IMR-90 (cell line): Measurements from ENCODE around the gene MAOB. TPM values are rescaled to one million over a fixed set of nuclear protein-coding genes. Genes with fewer than 3 reads are reported as not detected.

Experiments used
- ATAC-seq: fragments of 200-7000 bp; cut with Tn5 transposase; 2 replicates; pipeline ENCODE4 v1.9.1; 2020; ENCODE audit warnings: low read depth, mild to moderate bottlenecking, moderate library complexity
- BruUV-seq: library from RNA; stranded (reverse); fragments of 400-500 nt; replicated peaks from 2 replicates; lab custom pipeline; 2021; lab: Mats Ljungman, UMichigan
- CTCF ChIA-PET: fragments of 300-600 bp; formaldehyde crosslinking; extraction: SDS; loops from one replicate; lab custom pipeline; 2021; ENCODE audit warnings: antibody characterized with exemption; lab: Yijun Ruan, JAX
- POLR2A ChIA-PET: fragments of 300-600 bp; sonication (Branson Sonifier 250); formaldehyde crosslinking; loops from one replicate; lab custom pipeline; 2022; ENCODE audit warnings: antibody characterized with exemption; ENCODE audit not compliant: unreplicated experiment; lab: Charles Lee
- DNase-seq: peaks from one replicate; pipeline ENCODE4 v3.0.0; 2013
- H2AFZ ChIP-seq: replicated peaks from 2 replicates; pipeline ENCODE3; 2013; ENCODE audit warnings: low read length, mild to moderate bottlenecking; ENCODE audit not compliant: poor library complexity
- H2AK5ac ChIP-seq: 2 replicates; pipeline ENCODE4 v1.6.1; 2013; ENCODE audit warnings: low read depth, low read length, inconsistent platforms
- H2AK9ac ChIP-seq: replicated peaks from 2 replicates; pipeline ENCODE3; 2013; ENCODE audit warnings: mild to moderate bottlenecking, low read depth, low read length, moderate library complexity; ENCODE audit not compliant: poor library complexity
- H2BK120ac ChIP-seq: 2 replicates; pipeline ENCODE4 v1.6.1; 2013; ENCODE audit warnings: low read depth, low read length, inconsistent platforms
- H2BK15ac ChIP-seq: 3 replicates; pipeline ENCODE4 v1.6.1; 2013; ENCODE audit warnings: low read depth, low read length, inconsistent platforms
- H2BK20ac ChIP-seq: 2 replicates; pipeline ENCODE4 v1.6.1; 2013; ENCODE audit warnings: low read depth, mild to moderate bottlenecking, inconsistent platforms, low read length, moderate library complexity
- H2BK5ac ChIP-seq: 2 replicates; pipeline ENCODE4 v1.6.1; 2013; ENCODE audit warnings: mild to moderate bottlenecking, low read depth, low read length, inconsistent platforms; ENCODE audit not compliant: poor library complexity, severe bottlenecking
- H3K14ac ChIP-seq: replicated peaks from 2 replicates; pipeline ENCODE4 v1.6.1; 2013; ENCODE audit warnings: low read depth, low read length, inconsistent platforms
- H3K18ac ChIP-seq: 2 replicates; pipeline ENCODE4 v1.6.1; 2013; ENCODE audit warnings: low read depth, low read length, control low read depth
- H3K23ac ChIP-seq: 2 replicates; pipeline ENCODE4 v1.6.1; 2013; ENCODE audit warnings: low read depth, low read length, inconsistent platforms
- H3K27ac ChIP-seq: 2 replicates; pipeline ENCODE4 v1.5.1; 2013; ENCODE audit warnings: mild to moderate bottlenecking, control low read depth, low read length; ENCODE audit not compliant: insufficient read depth
- H3K27me3 ChIP-seq: 2 replicates; pipeline ENCODE4 v1.6.1; 2013; ENCODE audit warnings: low read length; ENCODE audit not compliant: control insufficient read depth, insufficient read depth
- H3K36me3 ChIP-seq: 2 replicates; pipeline ENCODE4 v1.6.1; 2013; ENCODE audit warnings: low read length, mixed read lengths; ENCODE audit not compliant: control insufficient read depth, insufficient read depth
- H3K4ac ChIP-seq: 2 replicates; pipeline ENCODE4 v1.6.1; 2013; ENCODE audit warnings: low read depth, low read length, inconsistent platforms
- H3K4me1 ChIP-seq: 2 replicates; pipeline ENCODE4 v1.6.1; 2013; ENCODE audit warnings: low read length, mixed read lengths; ENCODE audit not compliant: control insufficient read depth, insufficient read depth
- H3K4me2 ChIP-seq: 2 replicates; pipeline ENCODE4 v1.6.1; 2013; ENCODE audit warnings: low read depth, mild to moderate bottlenecking, control low read depth, low read length, moderate library complexity
- H3K4me3 ChIP-seq: 2 replicates; pipeline ENCODE4 v1.5.1; 2013; ENCODE audit warnings: low read depth, mild to moderate bottlenecking, control low read depth, low read length, moderate library complexity; ENCODE audit not compliant: insufficient read depth
- H3K56ac ChIP-seq: 2 replicates; pipeline ENCODE4 v1.6.1; 2013; ENCODE audit warnings: low read length, inconsistent platforms; ENCODE audit not compliant: insufficient read depth; ENCODE audit errors: extremely low read depth
- H3K79me1 ChIP-seq, 2 experiments: 2 replicates each; pipeline ENCODE4 v1.6.1; 2013; ENCODE audit warnings: low read length in 2 of 2, inconsistent platforms in 1 of 2, low read depth in 1 of 2
- H3K9ac ChIP-seq: 2 replicates; pipeline ENCODE4 v1.6.1; 2013; ENCODE audit warnings: low read depth, low read length, control low read depth
- H3K9me1 ChIP-seq: 2 replicates; pipeline ENCODE4 v1.6.1; 2013; ENCODE audit warnings: low read length, inconsistent platforms; ENCODE audit not compliant: insufficient read depth
- H3K9me3 ChIP-seq: 2 replicates; pipeline ENCODE4 v1.6.1; 2013; ENCODE audit warnings: low read length; ENCODE audit not compliant: control insufficient read depth, insufficient read depth
- H4K20me1 ChIP-seq: 2 replicates; pipeline ENCODE4 v1.6.1; 2013; ENCODE audit warnings: low read length, inconsistent platforms; ENCODE audit not compliant: insufficient read depth
- H4K5ac ChIP-seq: 2 replicates; pipeline ENCODE4 v1.6.1; 2013; ENCODE audit warnings: mild to moderate bottlenecking, low read depth, low read length, control low read depth
- H4K8ac ChIP-seq, 2 experiments: 2 replicates each; pipeline ENCODE4 v1.6.1; 2013; ENCODE audit warnings: low read depth in 2 of 2, low read length in 2 of 2, control low read depth in 1 of 2, inconsistent platforms in 1 of 2
- H4K91ac ChIP-seq: 2 replicates; pipeline ENCODE4 v1.6.1; 2013; ENCODE audit warnings: low read depth, low read length, inconsistent platforms; ENCODE audit not compliant: insufficient read depth
- BHLHE40 ChIP-seq: fragments of 150-350 bp; IDR thresholded peaks from 2 replicates; pipeline ENCODE4 v1.6.1; 2016; ENCODE audit warnings: mild to moderate bottlenecking, low read depth, low read length
- CEBPB ChIP-seq: IDR thresholded peaks from 2 replicates; pipeline ENCODE4 v1.6.1; 2012; ENCODE audit warnings: low read depth, low read length, improper control_type of control experiment
- CTCF ChIP-seq: conservative IDR thresholded peaks from 2 replicates; pipeline ENCODE4 v1.5.1; 2012; ENCODE audit warnings: mild to moderate bottlenecking, low read depth, low read length, improper control_type of control experiment
- ELK1 ChIP-seq: fragments of 150-350 bp; IDR thresholded peaks from 2 replicates; pipeline ENCODE4 v1.6.1; 2016; ENCODE audit warnings: low read depth, mild to moderate bottlenecking, low read length, moderate library complexity, borderline replicate concordance
- FOS ChIP-seq: fragments of 150-350 bp; IDR thresholded peaks from 2 replicates; pipeline ENCODE4 v1.6.1; 2016; ENCODE audit warnings: low read depth, low read length
- MAFK ChIP-seq: IDR thresholded peaks from 2 replicates; pipeline ENCODE4 v1.6.1; 2012; ENCODE audit warnings: low read depth, low read length, improper control_type of control experiment
- MAZ ChIP-seq: IDR thresholded peaks from 2 replicates; pipeline ENCODE4 v1.6.1; 2012; ENCODE audit warnings: low read depth, mild to moderate bottlenecking, low read length, improper control_type of control experiment, moderate library complexity, borderline replicate concordance
- MXI1 ChIP-seq: IDR thresholded peaks from 2 replicates; pipeline ENCODE4 v1.6.1; 2012; ENCODE audit warnings: low read depth, mild to moderate bottlenecking, low read length, moderate library complexity, borderline replicate concordance
- NFE2L2 ChIP-seq: fragments of 150-350 bp; IDR thresholded peaks from 2 replicates; pipeline ENCODE4 v1.6.1; 2016; ENCODE audit warnings: low read depth, mild to moderate bottlenecking, low read length
- POLR2A ChIP-seq: IDR thresholded peaks from 2 replicates; pipeline ENCODE4 v1.6.1; 2012; ENCODE audit warnings: mild to moderate bottlenecking, low read depth, low read length
- RAD21 ChIP-seq: IDR thresholded peaks from 2 replicates; pipeline ENCODE4 v1.6.1; 2012; ENCODE audit warnings: low read length, improper control_type of control experiment
- RCOR1 ChIP-seq: IDR thresholded peaks from 2 replicates; pipeline ENCODE4 v1.6.1; 2012; ENCODE audit warnings: mild to moderate bottlenecking, low read length, improper control_type of control experiment; ENCODE audit not compliant: insufficient replicate concordance
- RFX5 ChIP-seq: IDR thresholded peaks from 2 replicates; pipeline ENCODE4 v1.8.0; 2012; ENCODE audit warnings: low read depth, mild to moderate bottlenecking, low read length, moderate library complexity
- SMC3 ChIP-seq: fragments of 150-350 bp; IDR thresholded peaks from 2 replicates; pipeline ENCODE4 v1.6.1; 2016; ENCODE audit warnings: low read depth, mild to moderate bottlenecking, antibody characterized with exemption, low read length, moderate library complexity
- WGBS, 2 experiments: methylation state at CpG; one replicate each; pipeline versions ENCODE4 v1.1.5 to v1.1.7; 2013; ENCODE audit warnings: missing lambda C conversion rate in 2 of 2; ENCODE audit not compliant: insufficient read length in 1 of 2; ENCODE audit errors: extremely low coverage in 2 of 2; 5-methylcytosine and 5-hydroxymethylcytosine counted together
- dilution Hi-C: fragments of 300-500 bp; cut with HindIII; formaldehyde crosslinking; loops from one replicate; pipeline ENCODE4 v1.14.3; 2018; ENCODE audit warnings: low sequenced_read_pairs; ENCODE audit not compliant: unreplicated experiment
- in situ Hi-C: fragments of 300-500 bp; cut with MboI; formaldehyde crosslinking; loops from 3 replicates; pipeline ENCODE4 v1.14.3; 2019; ENCODE audit warnings: low sequenced_read_pairs, inconsistent platforms, mixed read lengths
- intact Hi-C: fragments of 100-400 bp; cut with micrococcal nuclease; formaldehyde crosslinking; loops from 2 replicates; pipeline ENCODE4 v1.10.0; 2022
- polyA plus RNA-seq, 3 experiments: library from polyadenylated mRNA; depleted of rRNA; stranded (reverse); fragments of >200 nt; gene quantifications; 2 replicates each; pipeline ENCODE4 v1.2.3, GENCODE V29; 2012; ENCODE audit warnings: low replicate concordance in 1 of 3
- total RNA-seq: library from RNA; depleted of rRNA; stranded (reverse); fragments of >200 nt; gene quantifications from 2 replicates; pipeline ENCODE4 v1.2.3, GENCODE V29; 2012
- TF ChIP-seq, protein P1 (sequence below): fragments of 150-350 bp; IDR thresholded peaks from 2 replicates; pipeline ENCODE4 v1.6.1; 2017; ENCODE audit warnings: mild to moderate bottlenecking, antibody characterized with exemption, low read length, low read depth

MAOB gene
- total and polyA plus RNA-seq, 2 of the 4 experiments (the other 2 are of a cell fraction), result 0.36 to 0.46 TPM

GRCh38 chrX:43836435-43837184, 45.6 kb downstream of the MAOB start:
- no peak overlapping the region for H3K18ac ChIP-seq
- H2AK5ac ChIP-seq, result no peak overlapping the region
- no peak overlapping the region for H2AK9ac ChIP-seq
- no peak overlapping the region for H3K56ac ChIP-seq
- H3K9me3 ChIP-seq, result no peaks in the 10 kb centered on the region
- peak; percentile 18 for DNase-seq
- ATAC-seq, result peak; percentile 80
- dilution Hi-C loops, result no loop called here
- POLR2A ChIA-PET, result no interaction called here
- no CpG with 5 or more reads among the region's 3 CpGs for WGBS, 2 experiments
- H2BK15ac ChIP-seq, result no peak overlapping the region
- H3K14ac ChIP-seq, result no peak overlapping the region
- no peak overlapping the region for H3K4me2 ChIP-seq
- H3K4me1 ChIP-seq, result no peaks in the 10 kb centered on the region
- H4K8ac ChIP-seq, result no peak overlapping the region
- H4K20me1 ChIP-seq, result no peaks in the 10 kb centered on the region
- no peak overlapping the region for H2BK20ac ChIP-seq
- intact Hi-C loops, result loop anchor here (2.0 to 5.0 kb wide), 2 partner anchors 101 to 408 kb away; no protein-coding TSS in a partner anchor
- H2BK5ac ChIP-seq, result no peak overlapping the region
- no peak overlapping the region for H3K4ac ChIP-seq
- H3K4me3 ChIP-seq, result no peak overlapping the region
- H3K27me3 ChIP-seq, result peaks cover 2% of the 10 kb centered on the region
- CTCF ChIA-PET, result interaction anchor here (1.5 kb wide), 1 partner anchor 9 kb away, joined by 8 read pairs; no protein-coding TSS in a partner anchor
- H3K27ac ChIP-seq, result no peak overlapping the region
- no peaks in the 10 kb centered on the region for H3K9me1 ChIP-seq
- H3K9ac ChIP-seq, result no peak overlapping the region
- H4K91ac ChIP-seq, result no peak overlapping the region
- no peak overlapping the region for H2BK120ac ChIP-seq
- H2AFZ ChIP-seq, result no peak overlapping the region
- in situ Hi-C loops, result no loop called here
- H3K79me1 ChIP-seq, result no peaks in the 10 kb centered on the region
- no TSS peak for BruUV-seq
- no peaks in the 10 kb centered on the region for H3K36me3 ChIP-seq
- no peak overlapping the region for H3K23ac ChIP-seq
- no peak overlapping the region for H4K5ac ChIP-seq
- TF ChIP-seq MAFK, result peak; percentile 100
- TF ChIP-seq CEBPB, result no peak
- peak; percentile 59 for TF ChIP-seq CTCF
- TF ChIP-seq SMC3, result peak; percentile 43; the same call in 1 of the 2 replicates
- no peak for TF ChIP-seq POLR2A
- TF ChIP-seq NFE2L2, result peak; percentile 82
- no peak for TF ChIP-seq ELK1
- TF ChIP-seq BHLHE40, result no peak
- TF ChIP-seq RCOR1, result no peak
- TF ChIP-seq, protein P1, sequence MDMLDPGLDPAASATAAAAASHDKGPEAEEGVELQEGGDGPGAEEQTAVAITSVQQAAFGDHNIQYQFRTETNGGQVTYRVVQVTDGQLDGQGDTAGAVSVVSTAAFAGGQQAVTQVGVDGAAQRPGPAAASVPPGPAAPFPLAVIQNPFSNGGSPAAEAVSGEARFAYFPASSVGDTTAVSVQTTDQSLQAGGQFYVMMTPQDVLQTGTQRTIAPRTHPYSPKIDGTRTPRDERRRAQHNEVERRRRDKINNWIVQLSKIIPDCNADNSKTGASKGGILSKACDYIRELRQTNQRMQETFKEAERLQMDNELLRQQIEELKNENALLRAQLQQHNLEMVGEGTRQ, result no peak
- no peak for TF ChIP-seq RFX5
- TF ChIP-seq FOS, result no peak
- peak; percentile 47 for TF ChIP-seq RAD21
- TF ChIP-seq MXI1, result no peak
- TF ChIP-seq MAZ, result no peak
